Ectodermal cell (in vitro differentiated cells): ENCODE results near the gene DES.

Experiments
- H3K27ac ChIP-seq: 2 replicates; pipeline ENCODE4 v1.7.0; 2013; ENCODE audit warnings: mild to moderate bottlenecking, low read depth, low read length; ENCODE audit not compliant: insufficient read depth, poor library complexity, severe bottlenecking
- H3K27me3 ChIP-seq: 2 replicates; pipeline ENCODE4 v1.7.0; 2013; ENCODE audit warnings: mild to moderate bottlenecking, low read length; ENCODE audit not compliant: insufficient read depth, control insufficient read depth, poor library complexity, severe bottlenecking
- H3K36me3 ChIP-seq: one replicate; pipeline ENCODE4 v1.7.0; 2013; ENCODE audit warnings: low read length; ENCODE audit not compliant: control insufficient read depth, insufficient read depth
- H3K4me1 ChIP-seq: one replicate; pipeline ENCODE4 v1.7.0; 2013; ENCODE audit warnings: low read length; ENCODE audit not compliant: control insufficient read depth, insufficient read depth
- H3K4me3 ChIP-seq: 2 replicates; pipeline ENCODE4 v1.7.0; 2013; ENCODE audit warnings: low read depth, low read length, control low read depth; ENCODE audit not compliant: insufficient read depth
- H3K9me3 ChIP-seq: 2 replicates; pipeline ENCODE4 v1.7.0; 2013; ENCODE audit warnings: mild to moderate bottlenecking, low read length, moderate library complexity; ENCODE audit not compliant: control insufficient read depth
- WGBS, 2 experiments: methylation state at CpG; one replicate each; pipeline ENCODE4 v1.1.7; 2013; ENCODE audit warnings: missing lambda C conversion rate in 2 of 2; 5-methylcytosine and 5-hydroxymethylcytosine counted together

DES gene

DNA sequence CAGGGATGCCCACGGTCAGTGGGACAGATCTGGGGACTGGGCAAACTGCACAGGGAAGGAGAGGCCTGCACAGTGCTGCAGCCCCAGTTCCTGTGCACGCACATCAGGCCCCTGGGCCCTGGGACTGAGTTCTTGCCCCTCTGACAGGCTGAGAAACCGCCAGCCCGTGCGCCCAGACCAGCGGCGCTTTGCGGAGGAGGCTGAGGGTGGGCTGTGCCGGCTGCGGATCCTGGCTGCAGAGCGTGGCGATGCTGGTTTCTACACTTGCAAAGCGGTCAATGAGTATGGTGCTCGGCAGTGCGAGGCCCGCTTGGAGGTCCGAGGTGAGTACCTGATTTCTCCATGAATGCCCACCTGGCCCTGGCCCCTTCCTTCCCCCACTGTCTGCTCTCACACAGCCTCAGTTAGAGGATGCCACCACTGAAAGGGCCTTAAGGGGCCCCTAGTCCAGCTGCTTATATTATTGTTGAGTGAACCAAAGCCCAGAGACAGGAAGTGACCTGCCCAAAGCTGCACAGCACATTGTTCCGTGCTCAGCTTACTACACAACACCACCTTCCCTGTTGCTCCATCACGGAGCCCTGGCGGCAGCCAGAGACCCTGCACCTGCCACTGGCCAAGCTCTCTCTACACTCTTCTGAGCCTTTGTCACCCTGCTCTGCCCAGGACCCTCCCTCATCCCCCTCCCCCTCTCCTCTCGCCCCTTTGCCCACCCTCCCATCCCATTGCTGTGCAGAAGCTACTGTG, 46.3 kb downstream of the DES start:
- no peak overlapping the region for H3K4me3 ChIP-seq
- WGBS, 2 experiments, result 93 to 95% methylated on average over 21 of the region's 21 CpGs
- no peaks in the 10 kb centered on the region for H3K27me3 ChIP-seq
- no peaks in the 10 kb centered on the region for H3K36me3 ChIP-seq
- peaks cover 19% of the 10 kb centered on the region for H3K4me1 ChIP-seq
- no peak overlapping the region for H3K27ac ChIP-seq
- H3K9me3 ChIP-seq, result no peaks in the 10 kb centered on the region

GRCh38 chr2:219465659-219466561, 47.7 kb downstream of the DES start:
- no peak overlapping the region for H3K4me3 ChIP-seq
- no peaks in the 10 kb centered on the region for H3K9me3 ChIP-seq
- no peak overlapping the region for H3K27ac ChIP-seq
- no peaks in the 10 kb centered on the region for H3K27me3 ChIP-seq
- no peaks in the 10 kb centered on the region for H3K36me3 ChIP-seq
- WGBS, 2 experiments, result 92 to 93% methylated on average over 47 of the region's 47 CpGs
- peaks cover 6% of the 10 kb centered on the region for H3K4me1 ChIP-seq

- Histone ChIP-seq H3K4me1 (no peaks in the 10 kb centered on the region), H3K9me3 (no peaks in the 10 kb centered on the region), H3K36me3 (no peaks in the 10 kb centered on the region), H3K27me3 (no peaks in the 10 kb centered on the region), H3K4me3 (no peak overlapping the region), H3K27ac (no peak overlapping the region)
- WGBS, 2 experiments, result 91 to 92% methylated on average over 28 of the region's 28 CpGs
Measured at GRCh38 chr2:219466816-219467735, 48.9 kb downstream of the DES start.

- Histone ChIP-seq H3K27me3 (no peaks in the 10 kb centered on the region), H3K4me1 (no peaks in the 10 kb centered on the region), H3K27ac (no peak overlapping the region), H3K4me3 (no peak overlapping the region), H3K36me3 (no peaks in the 10 kb centered on the region), H3K9me3 (no peaks in the 10 kb centered on the region)
- WGBS, 2 experiments, result 95 to 96% methylated on average over 2 of the region's 2 CpGs
Measured at GRCh38 chr2:219467736-219468075, 49.5 kb downstream of the DES start.

DNA sequence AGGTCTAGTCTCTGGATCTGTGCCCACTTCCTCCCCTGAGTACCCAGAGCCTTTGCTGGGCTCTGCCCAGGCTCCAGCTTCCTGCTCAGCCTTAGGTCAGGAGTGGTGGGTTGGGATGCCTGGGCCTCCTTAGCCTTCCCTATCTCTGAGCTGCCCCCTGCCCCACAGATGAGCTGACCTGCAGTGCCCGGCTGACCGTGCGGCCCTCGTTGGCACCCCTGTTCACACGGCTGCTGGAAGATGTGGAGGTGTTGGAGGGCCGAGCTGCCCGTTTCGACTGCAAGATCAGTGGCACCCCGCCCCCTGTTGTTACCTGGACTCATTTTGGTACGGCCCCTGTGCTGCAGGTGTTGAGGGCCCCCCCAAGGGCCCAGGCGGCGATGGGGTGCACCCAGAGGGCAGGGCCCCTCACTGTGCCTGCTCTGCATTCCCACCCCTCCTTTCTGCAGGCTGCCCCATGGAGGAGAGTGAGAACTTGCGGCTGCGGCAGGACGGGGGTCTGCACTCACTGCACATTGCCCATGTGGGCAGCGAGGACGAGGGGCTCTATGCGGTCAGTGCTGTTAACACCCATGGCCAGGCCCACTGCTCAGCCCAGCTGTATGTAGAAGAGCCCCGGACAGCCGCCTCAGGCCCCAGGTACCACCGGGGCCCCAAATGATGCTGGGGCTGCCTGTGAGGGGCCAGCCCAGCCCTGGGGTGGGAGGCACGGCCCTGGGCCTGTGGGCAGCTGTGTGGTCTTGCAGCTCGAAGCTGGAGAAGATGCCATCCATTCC, 50.4 kb downstream of the DES start:
- no peaks in the 10 kb centered on the region for H3K36me3 ChIP-seq
- no peaks in the 10 kb centered on the region for H3K9me3 ChIP-seq
- WGBS, 2 experiments, result 94% methylated on average over 23 of the region's 23 CpGs
- no peak overlapping the region for H3K27ac ChIP-seq
- no peak overlapping the region for H3K4me3 ChIP-seq
- no peaks in the 10 kb centered on the region for H3K4me1 ChIP-seq
- H3K27me3 ChIP-seq, result no peaks in the 10 kb centered on the region

- no peak overlapping the region for H3K27ac ChIP-seq
- 93% methylated on average over 16 of the region's 16 CpGs for WGBS, 2 experiments
- no peak overlapping the region for H3K4me3 ChIP-seq
- H3K4me1 ChIP-seq, result no peaks in the 10 kb centered on the region
- H3K9me3 ChIP-seq, result no peaks in the 10 kb centered on the region
- H3K36me3 ChIP-seq, result no peaks in the 10 kb centered on the region
- no peaks in the 10 kb centered on the region for H3K27me3 ChIP-seq
Measured at GRCh38 chr2:219469186-219469724, 51.1 kb downstream of the DES start.

DNA sequence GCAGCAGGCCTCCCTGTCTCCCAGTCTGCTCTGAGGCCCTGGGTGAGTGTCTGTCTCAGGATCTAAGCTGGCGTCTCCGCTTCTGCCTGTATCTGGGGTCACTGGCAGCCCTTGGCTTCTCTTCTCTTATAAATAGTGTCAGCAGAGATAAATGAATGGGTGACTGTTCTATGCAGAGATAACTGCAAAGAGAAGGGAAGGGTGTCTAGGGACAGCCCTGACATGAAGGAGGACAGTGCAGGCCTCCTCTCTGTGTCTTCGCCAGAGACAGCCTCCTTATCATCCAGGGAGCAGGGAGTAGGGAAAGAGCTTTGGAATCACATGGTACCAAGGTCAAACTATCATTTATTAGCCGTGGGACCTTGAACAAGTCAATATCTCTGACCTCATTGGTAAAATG, 52.3 kb downstream of the DES start:
- no peaks in the 10 kb centered on the region for H3K36me3 ChIP-seq
- 93 to 95% methylated on average over 4 of the region's 4 CpGs for WGBS, 2 experiments
- no peaks in the 10 kb centered on the region for H3K27me3 ChIP-seq
- no peaks in the 10 kb centered on the region for H3K4me1 ChIP-seq
- no peak overlapping the region for H3K27ac ChIP-seq
- H3K9me3 ChIP-seq, result no peaks in the 10 kb centered on the region
- H3K4me3 ChIP-seq, result no peak overlapping the region

DNA sequence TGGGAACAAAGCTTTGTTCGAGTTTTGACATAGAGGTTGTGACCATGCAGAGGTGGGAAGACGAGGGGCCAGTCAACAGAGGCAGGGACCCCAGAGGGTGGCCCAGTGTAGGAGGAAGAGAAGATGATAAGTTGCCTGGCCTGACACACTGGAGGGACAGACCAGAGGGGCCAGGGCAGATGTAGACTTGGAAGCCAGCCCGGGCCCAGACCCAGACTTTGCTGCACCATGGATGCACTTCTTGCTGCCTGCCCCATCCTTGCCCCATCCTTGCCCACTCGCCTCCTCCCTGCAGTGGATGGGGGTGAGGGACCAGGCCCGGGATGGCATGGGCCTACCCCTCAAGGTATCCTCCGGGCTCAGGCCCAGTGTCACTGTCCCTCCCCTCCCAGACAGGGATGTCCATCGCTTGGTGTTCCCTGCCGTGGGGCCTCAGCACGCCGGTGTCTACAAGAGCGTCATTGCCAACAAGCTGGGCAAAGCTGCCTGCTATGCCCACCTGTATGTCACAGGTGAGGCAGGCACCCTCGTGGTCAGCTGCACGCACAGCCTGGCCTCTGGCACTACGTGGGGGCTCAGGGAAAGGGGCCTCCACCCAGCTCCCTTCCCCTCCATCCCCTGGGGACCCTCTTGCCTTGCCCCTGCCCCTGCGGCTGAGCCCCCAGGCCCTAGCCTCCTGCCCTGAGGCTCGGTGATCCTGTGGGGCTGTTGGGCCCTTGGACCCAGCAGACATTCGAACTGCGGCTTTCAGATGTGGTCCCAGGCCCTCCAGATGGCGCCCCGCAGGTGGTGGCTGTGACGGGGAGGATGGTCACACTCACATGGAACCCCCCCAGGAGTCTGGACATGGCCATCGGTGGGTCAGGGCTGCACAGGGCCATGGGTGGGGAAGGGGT, 53.5 kb downstream of the DES start:
- Histone ChIP-seq H3K36me3 (no peaks in the 10 kb centered on the region), H3K9me3 (no peaks in the 10 kb centered on the region), H3K27ac (no peak overlapping the region), H3K27me3 (no peaks in the 10 kb centered on the region), H3K4me1 (no peaks in the 10 kb centered on the region), H3K4me3 (no peak overlapping the region)
- 88% methylated on average over 22 of the region's 22 CpGs for WGBS, 2 experiments
